GM21825 (cell line): ENCODE data around the gene SNX5.

Source experiments
- ATAC-seq: cut with Tn5 transposase; IDR thresholded peaks from one replicate; pipeline ENCODE4 v1.9.1; 2021; ENCODE audit warnings: mild to moderate bottlenecking, moderate library complexity; ENCODE audit not compliant: unreplicated experiment

SNX5 gene

DNA sequence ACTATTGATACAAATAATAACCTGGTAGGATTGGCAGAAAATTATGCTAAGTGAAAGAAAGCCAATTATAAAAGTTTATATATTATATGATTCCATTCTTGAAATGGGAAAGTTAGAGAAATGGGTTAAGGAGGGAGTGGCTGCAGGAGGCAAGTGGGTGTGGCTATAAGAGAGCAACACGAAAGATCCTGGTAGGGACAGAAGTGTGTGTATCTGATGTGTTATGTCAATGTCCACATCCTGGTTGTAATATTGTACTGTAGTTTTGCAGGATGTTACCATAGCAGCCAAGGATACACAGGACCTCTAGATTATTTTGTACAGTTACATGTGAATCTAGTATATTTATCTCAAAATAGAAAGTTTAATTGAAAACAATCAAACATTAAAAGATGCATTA, 46.8 kb downstream of the SNX5 start:
- no peak for ATAC-seq

DNA sequence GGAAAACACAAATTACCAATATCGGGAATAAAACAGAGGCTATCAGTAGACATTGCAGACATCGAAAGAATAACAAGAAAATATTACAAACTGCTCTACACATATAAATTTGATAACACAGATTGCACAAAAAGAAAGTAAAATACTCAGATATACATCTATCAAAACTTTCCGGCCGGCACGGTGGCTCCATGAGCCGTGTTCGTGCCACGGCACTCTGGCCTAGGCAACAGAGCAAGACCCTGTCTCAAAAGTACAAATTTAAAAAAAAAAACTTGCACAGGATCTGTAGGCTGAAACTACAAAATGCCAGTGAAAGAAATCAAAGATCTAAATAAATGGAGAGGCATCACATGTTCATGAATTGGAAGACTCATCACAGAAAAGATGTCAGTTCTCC, 49.4 kb downstream of the SNX5 start:
- no peak for ATAC-seq

DNA sequence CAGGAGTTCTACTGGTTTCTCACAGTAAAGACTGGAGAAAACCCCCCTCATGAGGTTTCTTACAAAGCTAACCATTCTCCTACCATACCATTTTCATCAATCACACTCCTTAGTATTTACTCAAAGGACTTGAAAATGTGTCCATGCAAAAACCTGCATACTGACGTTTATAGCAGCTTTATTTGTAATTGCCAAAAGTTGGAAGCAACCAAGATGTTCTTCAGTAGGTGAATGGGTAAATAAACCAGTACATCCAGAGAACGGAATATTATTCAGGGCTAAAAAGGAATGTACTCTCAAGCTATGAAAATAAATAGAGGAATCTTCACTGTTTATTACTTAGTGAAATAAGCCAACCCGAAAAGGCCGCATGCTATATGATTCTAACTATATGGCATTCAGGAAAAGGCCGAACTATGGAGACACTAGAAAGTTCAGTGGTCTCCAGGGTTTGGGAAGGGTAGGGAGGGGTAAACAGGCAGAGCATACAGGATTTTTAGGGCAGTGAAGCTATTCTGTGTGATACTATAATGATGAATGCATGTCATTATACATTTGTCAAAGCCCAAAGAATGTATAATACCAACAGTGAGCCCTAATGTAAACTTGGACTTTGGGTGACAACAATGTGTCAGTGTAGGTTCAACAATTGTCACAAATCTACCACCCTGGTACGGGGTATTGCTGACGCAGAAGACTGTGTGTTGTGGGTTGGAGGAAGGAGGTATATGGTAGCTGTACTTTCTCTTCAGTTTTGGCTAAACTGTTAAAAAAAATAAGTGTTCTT, 50.6 kb downstream of the SNX5 start:
- no peak for ATAC-seq

DNA sequence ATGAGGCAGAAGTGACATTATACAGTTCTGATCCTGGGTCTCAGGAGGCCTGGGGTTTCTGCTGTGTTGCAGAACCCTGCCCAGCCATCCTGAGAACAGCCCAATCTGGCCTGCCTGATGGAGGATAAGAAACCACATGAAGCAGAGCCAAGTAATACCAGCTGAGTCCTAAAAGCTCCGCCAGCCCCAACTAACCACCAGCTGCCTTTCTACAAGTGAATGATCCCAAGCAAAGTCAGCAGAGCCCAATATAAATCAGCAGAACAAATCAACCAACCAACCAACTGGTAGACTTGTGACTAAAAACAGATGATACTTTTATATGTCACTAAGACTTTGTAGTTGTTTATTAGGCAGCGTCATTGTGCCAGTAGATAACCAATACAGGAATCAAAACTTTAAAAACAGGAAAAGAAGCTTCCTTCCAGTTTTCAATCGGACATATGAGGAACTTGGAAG, 52.1 kb downstream of the SNX5 start:
- ATAC-seq = no peak

DNA sequence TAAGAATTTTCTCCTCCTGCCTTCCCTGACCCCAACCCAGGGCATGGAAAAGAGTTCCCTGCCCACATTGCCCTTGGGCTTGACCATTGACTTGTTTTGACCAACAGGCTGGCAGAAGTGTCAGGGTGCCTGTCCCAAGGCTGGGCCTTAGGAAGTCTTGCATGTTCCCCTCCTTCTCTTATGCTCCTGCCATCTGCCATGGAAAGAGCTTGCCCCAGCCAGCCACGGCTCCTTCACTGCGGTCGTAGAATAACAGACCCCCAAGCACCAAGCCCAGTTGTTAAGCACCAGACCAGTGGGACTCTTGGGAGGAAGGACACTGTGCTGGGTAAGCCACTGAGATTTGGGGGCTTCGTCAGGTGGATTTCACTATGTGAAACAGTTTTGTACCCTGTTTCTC, 53.6 kb downstream of the SNX5 start:
- ATAC-seq = no peak

DNA sequence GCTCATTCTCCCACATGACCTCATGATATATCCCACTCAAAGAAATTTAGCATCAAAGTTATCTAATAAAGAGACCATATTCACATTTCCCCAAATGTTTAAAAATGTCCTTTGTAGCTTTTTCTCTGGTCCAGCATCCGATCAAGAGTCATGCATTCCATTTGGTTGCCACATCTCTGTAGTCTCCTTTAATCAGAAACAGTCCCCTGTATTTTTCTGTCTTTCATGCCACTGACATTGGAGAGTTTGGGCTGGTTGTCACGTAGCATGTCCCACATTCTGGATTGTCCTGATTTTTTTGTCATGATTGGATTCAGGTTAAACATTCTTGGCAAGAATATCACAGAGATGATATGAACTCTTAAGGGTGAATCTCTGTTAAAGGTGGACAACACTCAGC, 55.7 kb downstream of the SNX5 start:
- ATAC-seq = no peak

DNA sequence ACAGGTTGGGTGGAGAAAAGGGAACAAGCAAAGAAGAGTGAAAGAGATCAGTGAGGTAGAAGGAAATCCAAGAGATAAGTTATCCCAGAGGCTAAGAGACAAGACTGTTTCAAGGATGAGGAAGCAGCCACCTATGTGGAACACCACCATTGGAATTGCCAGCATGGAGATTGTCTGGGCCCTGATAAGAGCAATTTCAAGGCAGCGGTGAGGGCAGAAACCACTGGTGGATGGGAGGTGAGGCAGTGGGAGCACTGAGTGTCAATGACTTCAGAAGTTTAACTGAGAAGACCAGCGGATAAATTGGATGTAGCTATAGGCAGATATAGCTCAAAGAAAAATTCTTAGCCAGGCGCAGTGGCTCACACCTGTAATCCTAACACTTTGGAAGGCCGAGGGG, 56.7 kb downstream of the SNX5 start:
- no peak for ATAC-seq

DNA sequence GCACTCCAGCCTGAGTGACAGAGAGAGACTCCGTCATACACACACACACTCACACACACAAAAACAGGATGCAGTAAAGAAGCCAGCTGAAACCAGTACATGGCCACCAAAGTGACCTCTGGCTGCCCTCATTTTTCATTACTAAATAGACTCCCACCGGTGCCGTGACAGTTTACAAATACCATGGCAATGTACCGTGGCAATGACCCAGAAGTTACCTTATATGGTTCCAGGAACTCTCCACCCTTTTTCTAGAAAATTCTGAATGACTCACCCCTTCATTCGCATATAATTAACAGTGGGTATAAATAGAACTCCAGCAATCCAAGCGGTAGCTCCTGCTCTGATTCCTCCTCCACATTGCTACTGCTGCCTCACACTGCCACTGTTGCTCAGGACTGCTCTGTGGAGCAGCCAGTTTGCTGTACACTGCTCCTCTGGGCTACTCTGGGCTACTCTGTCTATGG, 57.7 kb downstream of the SNX5 start:
- ATAC-seq = no peak

DNA sequence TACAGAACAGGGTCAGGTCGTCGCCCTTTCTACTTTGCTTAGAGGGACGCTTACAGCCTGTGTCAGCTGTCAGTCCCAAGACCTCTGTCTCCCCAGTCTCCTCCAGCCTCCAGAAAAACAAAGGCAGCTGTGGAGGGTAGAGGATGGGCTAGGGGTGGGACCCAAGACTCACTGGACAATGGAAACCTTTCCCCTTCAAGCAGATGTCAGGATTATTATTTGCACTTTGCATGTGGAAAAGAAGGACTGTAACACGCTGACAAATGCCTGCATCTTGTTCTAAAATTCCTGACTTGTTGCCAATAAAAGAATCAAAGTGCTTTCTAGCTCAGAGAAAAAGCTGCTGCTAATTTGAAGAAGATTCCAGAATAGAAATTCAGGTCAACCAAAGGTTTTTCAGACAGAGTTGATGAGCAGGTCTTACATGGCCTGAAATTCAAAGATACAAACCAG, 58.7 kb downstream of the SNX5 start:
- ATAC-seq = no peak

DNA sequence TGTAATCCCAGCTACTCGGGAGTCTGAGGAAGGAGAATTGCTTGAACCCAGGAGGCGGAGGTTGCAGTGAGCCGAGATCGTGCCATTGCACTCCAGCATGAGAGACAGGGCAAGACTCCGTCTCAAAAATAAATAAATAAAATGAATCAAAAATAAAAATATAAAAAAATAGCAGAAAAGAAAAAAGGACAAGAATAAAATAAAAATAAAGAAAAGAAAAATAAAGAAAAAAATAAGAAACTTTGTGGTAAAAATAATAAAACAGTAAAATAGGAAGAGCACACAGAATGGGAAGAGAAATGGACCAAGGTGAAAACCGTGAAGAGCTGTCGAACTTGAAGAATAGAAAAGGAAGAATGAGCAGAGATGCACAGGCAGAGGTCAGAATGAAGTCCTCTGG, 63.0 kb downstream of the SNX5 start:
- no peak for ATAC-seq

DNA sequence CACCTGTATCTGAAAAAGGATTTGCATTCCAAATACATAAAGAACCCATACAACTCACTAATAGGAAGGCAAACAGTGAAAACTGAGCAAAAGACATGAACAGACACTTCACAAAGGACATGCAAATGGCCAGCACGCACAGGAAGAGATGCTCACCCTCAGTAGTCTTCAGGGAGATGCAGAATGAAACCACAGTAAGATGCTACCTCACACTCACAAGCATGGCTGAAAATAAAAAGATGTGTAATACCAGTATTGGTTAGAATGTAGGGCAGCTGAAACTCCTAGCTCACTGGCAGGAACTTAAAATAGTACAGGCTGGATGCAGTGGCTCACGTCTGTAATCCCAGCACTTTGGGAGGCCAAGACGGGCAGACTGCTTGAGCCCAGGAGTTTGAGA, 64.6 kb downstream of the SNX5 start:
- ATAC-seq = peak; percentile 87

DNA sequence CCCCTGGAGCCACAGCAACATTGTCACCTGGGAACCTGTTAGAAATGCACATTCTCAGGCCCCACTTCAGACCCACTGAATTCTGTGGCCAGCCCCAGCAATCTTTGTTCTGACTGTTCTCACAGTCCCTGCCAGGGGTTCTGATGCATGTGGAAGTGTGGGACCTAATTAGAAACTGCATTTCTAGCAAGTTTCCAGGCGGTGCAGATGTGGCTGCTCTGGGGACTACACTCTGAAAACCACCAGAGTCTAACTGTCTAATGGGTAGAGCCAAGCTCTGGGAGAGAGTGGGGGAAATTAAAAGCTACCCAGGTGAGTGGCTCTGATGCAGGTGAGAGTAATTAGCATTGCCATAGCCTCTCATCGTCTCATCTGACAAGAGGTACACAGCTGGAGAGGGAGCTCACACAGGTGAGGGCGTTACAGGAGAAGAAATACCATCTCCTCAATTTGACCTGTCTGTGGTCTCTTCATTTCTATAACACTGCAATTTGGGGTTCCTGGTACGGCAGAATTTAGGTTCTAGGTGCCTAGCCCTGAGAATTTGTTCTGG, 66.0 kb downstream of the SNX5 start:
- no peak for ATAC-seq

DNA sequence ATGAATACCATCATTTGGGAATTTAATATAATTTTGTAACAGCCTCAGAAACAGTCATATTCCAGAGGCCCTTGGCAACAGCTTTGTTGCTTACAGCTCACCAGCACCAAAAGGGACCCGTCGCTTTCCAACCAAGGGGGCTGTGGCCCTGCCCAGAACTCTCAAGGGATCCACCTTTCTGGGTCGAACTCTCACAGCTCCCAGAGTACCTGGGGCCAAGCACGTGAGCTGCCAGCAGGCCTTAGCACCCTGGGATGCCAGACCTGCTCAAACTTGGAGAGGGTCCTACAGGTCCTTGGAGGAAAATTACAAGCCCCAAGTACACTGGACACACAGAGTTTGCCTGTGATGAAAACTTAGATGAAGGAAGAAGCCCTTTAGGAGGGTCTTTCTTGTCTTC, 66.6 kb downstream of the SNX5 start:
- ATAC-seq = no peak

DNA sequence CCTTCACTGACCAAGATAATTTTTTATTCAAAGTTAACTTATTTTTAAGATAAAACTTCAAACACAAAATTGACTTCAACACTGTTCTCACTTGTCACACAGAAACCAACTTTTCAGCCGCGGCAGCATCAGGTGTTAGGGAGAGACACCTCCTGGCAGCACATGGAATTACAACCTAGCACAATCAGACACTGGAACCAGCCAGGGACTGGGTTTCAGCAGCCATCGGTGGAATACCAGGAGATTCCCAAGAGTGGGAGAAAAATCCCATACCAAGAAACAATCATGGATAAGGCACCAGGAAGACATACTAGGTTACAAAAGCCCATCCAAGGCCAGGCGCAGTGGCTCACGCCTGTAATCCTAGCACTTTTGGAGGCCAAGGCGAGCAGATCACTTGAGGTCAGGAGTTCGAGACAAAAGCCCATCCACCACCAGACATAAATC, 70.0 kb downstream of the SNX5 start:
- ATAC-seq = no peak

DNA sequence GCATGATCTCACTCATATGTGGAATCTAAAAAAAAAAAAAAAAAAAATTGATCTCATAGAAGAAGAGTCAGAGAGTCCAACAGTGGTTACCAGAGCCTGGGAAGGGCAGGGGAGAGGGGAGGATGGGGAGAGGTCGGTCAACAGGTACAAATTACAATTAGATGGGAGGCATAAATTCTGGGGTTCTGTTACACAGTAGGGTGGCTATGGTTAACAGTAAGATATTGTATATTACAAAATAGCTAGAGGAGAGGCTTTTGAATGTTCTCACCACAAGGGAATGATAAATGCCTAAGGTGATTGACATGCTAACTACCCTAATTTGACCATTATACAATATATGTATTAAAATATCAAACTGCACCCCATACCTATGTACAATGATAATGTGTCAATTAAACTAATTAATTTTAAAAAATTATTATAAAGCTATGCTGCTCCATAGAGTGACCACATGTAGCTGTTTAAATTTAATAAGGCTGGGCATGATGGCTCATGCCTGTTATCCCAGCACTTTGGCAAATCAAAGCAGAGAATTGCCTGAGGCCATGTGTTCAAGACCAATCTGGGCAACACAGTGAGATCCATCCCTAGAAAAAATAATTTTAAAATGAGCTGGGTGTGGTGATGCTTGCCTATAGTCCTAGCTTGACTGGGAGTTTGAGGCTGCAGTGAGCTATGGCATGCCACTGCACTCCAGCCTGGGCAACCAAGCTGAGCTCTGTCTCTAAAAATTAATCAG, 70.9 kb downstream of the SNX5 start:
- ATAC-seq = no peak

DNA sequence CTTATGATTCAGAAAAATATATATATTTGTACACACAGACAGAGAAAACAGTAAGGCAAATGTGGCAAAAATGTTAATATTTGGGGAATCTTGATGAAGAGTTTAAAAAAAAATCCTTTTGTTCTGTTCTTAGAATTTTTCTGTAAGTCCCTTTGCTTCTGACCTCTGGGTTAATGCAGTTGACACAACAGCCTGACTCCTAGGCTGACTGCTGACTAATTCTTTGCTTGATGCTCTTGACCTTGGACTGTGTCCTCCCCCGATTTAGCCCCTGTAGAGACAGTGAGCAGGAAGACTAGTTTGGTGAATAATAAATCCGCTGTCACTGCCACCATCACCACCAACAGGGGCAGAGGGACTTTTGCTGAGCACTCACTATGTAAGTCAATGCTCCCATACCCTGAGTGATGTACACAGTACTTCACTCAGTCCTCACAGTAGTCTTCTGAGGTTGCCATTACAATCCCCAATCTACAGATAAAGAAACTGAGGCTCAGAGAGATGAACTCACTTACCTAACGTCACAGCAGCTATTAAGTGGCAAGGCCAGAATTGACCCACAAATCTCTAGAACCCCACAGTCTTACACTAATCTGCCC, 71.7 kb downstream of the SNX5 start:
- ATAC-seq = peak; percentile 42

DNA sequence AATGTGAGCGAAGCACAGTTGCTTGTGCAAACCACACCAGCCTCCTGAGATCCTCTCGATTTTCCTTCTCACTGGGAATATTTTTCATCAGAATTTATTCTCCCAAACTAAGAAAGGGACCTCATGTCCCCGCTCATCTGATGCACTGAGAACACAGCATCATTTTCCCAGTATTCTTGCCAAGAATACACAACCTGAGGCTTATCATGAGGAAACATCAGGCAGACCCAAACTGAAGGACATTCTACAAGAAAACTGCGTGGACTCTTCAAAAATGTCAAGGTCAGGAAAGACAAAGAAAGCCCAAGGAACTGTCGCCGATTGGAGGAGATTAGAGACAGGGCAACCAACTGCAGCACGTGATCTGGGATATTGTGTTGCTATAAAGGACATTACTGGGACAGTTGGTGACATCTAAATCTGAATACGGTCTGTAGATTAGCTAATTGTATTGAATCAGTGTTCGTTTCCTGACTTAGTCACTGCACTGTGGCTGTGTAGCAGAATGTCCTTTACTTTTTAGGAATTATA, 72.3 kb downstream of the SNX5 start:
- no peak for ATAC-seq

DNA sequence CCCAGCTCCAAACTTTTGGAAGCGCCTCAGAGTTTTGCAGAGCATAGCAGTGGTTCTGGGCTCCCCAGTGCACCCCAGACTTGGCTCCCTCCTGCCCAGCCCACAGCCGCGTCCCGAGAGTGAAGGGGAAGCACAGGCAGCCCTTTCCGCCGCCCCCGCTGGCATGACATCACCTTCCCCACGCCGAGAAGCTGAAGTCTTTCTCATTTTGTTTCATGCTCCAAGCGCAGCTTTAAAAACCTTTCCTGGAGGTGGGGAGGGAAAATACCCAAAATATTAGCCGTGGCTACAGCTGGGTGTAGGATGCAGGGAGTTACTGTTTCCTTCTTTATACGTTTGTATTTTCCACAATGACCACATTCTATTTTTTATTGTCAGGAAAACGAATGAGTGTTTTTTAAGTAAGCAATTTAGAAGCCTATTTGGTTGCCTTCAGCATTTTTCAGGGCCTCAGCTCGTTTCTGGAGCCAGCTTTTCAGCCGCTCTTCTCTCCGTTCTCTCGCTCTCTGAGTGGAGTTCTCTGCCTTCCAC, 72.9 kb downstream of the SNX5 start:
- ATAC-seq = no peak

DNA sequence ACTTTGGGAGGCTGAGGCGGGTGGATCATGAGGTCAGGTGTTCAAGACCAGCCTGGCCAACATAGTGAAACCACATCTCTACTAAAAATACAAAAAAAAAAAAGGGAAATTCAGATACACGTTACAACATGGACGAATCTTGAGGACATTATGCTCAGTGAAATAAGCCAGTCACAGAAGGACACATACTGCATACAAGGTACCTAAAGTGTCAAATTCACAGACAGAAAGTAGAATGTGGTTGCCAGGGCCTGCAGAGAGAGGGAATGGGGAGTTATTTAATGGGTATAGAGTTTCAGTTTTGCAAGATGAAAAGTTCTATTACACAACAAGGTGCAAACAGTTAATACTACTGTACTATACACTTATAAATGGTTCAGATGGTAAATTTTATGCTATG, 75.1 kb downstream of the SNX5 start:
- no peak for ATAC-seq

DNA sequence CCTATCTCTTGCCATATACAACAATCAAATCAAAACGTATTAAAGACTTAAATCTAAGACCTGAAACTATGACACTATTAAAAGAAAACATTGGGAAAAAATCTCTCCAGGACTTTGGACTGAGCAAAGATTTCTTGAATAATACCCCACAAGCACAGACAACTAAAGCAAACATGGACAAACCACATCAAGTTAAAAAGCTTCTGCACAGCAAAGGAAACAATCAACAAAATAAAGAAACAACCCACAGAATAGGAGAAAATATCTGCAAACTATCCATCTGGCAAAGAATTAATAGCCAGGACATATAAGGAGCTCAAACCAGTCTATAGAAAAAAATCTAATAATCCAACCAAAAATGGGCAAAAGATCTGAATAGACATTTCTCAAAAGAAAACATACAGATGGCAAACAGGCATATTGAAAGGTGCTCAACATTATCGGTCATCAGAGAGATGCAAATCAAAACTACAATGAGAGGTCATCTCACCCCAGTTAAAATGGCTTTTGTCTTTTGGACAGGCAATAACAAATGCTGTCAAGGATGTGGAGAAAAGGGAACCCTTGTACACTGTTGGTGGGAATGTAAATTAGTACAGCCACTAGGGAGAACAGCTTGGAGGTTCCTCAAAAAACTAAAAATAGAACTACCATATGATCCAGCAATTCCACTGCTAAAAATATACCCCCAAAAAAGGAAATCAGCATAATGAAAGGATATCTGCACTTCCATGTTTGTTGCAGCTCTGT, 76.2 kb downstream of the SNX5 start:
- ATAC-seq = no peak
